Right ventricle myocardium superior (tissue), 1 donor: ENCODE results near the gene GPNMB. TPM values are rescaled to one million over a fixed set of nuclear protein-coding genes. Genes with fewer than 3 reads are reported as not detected.

Source experiments
- ATAC-seq: fragments of 200-7000 bp; cut with Tn5 transposase; one replicate; pipeline ENCODE4 v1.9.1; 2020; ENCODE audit warnings: mild to moderate bottlenecking; ENCODE audit not compliant: poor library complexity
- DNase-seq: peaks from one replicate; pipeline ENCODE4 v3.0.0-alpha.2; 2020
- intact Hi-C: fragments of 100-400 bp; cut with DNase I; formaldehyde crosslinking; loops from one replicate; pipeline ENCODE4 v1.11.2; 2022
- total RNA-seq: library from RNA; stranded (reverse); fragmentation: NEBNext Ultra II Directional; extraction: Animal tissue kit (Norgen Biotek cat#: 25700); gene quantifications from one replicate; pipeline ENCODE4 v1.2.1, GENCODE V29; 2021
- donor health status: DM: no; HTN: yes; CAD: no; lungs with severe emphysema.

GPNMB gene
- total RNA-seq, 1 donor from 2014 or later: 248 TPM

GRCh38 chr7:23256731-23257130 is 10.2 kb downstream of the GPNMB start:
- DNase-seq (no peak), ATAC-seq (no peak)
- intact Hi-C loops: no loop called here

GRCh38 chr7:23260371-23260770 is 13.8 kb downstream of the GPNMB start:
- DNase-seq: no peak
- intact Hi-C loops: no loop called here
- ATAC-seq: no peak

GRCh38 chr7:23261843-23262452 is 15.4 kb downstream of the GPNMB start:
- DNase-seq: peak; percentile 63
- ATAC-seq: peak; percentile 86
- intact Hi-C loops: no loop called here

GRCh38 chr7:23264916-23265458 is 18.4 kb downstream of the GPNMB start:
- ATAC-seq (no peak), DNase-seq (no peak)
- intact Hi-C loops: no loop called here

GRCh38 chr7:23266918-23267317 is 20.3 kb downstream of the GPNMB start:
- DNase-seq: no peak
- ATAC-seq: no peak
- intact Hi-C loops: no loop called here

- ATAC-seq (no peak), DNase-seq (no peak)
- intact Hi-C loops: no loop called here
These were observed 20.8 kb downstream of the GPNMB start for GRCh38 chr7:23267357-23267756.

- DNase-seq: no peak
- intact Hi-C loops: no loop called here
- ATAC-seq: no peak
These were observed 21.6 kb downstream of the GPNMB start for GRCh38 chr7:23268167-23268566.

- intact Hi-C loops: no loop called here
- DNase-seq: peak; percentile 56
- ATAC-seq: peak; percentile 81
These were observed 22.2 kb downstream of the GPNMB start for GRCh38 chr7:23268746-23269145.

- DNase-seq (no peak), ATAC-seq (no peak)
- intact Hi-C loops: no loop called here
These were observed 25.7 kb downstream of the GPNMB start for GRCh38 chr7:23272275-23272674.

GRCh38 chr7:23273141-23273599 is 26.6 kb downstream of the GPNMB start:
- ATAC-seq: peak; percentile 89
- intact Hi-C loops: no loop called here
- peak; percentile 91 for DNase-seq

GRCh38 chr7:23275912-23276311 is 29.3 kb downstream of the GPNMB start:
- no peak for DNase-seq
- intact Hi-C loops: no loop called here

GRCh38 chr7:23276376-23276775 is 29.8 kb downstream of the GPNMB start:
- DNase-seq (no peak), ATAC-seq (no peak)
- intact Hi-C loops: no loop called here

More at GRCh38 chr7:23275912-23276311, 29.3 kb downstream of the GPNMB start:
- no peak for ATAC-seq

- ATAC-seq (no peak), DNase-seq (no peak)
- intact Hi-C loops: no loop called here
These were observed 30.4 kb downstream of the GPNMB start for GRCh38 chr7:23276947-23277346.

GRCh38 chr7:23277359-23277989 is 30.9 kb downstream of the GPNMB start:
- DNase-seq: no peak
- intact Hi-C loops: no loop called here
- peak; percentile 66 for ATAC-seq

- intact Hi-C loops: no loop called here
- no peak for ATAC-seq
These were observed 33.4 kb downstream of the GPNMB start for GRCh38 chr7:23279819-23280525.

GRCh38 chr7:23283086-23283485 is 36.5 kb downstream of the GPNMB start:
- no peak for DNase-seq
- no peak for ATAC-seq
- intact Hi-C loops: no loop called here

More at GRCh38 chr7:23279819-23280525, 33.4 kb downstream of the GPNMB start:
- no peak for DNase-seq

- no peak for DNase-seq
- ATAC-seq: no peak
- intact Hi-C loops: no loop called here
These were observed 38.3 kb downstream of the GPNMB start for GRCh38 chr7:23284871-23285270.

GRCh38 chr7:23285657-23286646 is 39.4 kb downstream of the GPNMB start:
- ATAC-seq: no peak
- intact Hi-C loops: no loop called here
- no peak for DNase-seq

GRCh38 chr7:23287612-23288011 is 41.0 kb downstream of the GPNMB start:
- DNase-seq (no peak), ATAC-seq (no peak)
- intact Hi-C loops: no loop called here
